Measurements from ENCODE around the gene MYH14.

Gene MYH14

GRCh38 chr19:50290775-50291174 lies 87.4 kb downstream of the MYH14 start:
- H3K27ac ChIP-seq: no peak overlapping the region
- TF ChIP-seq CTCF (conservative IDR thresholded peaks at IDR 0.05): no peak
- TF ChIP-seq ZFX (IDR thresholded peaks at IDR 0.05): no peak

- no peak overlapping the region for H3K27ac ChIP-seq
Measured at GRCh38 chr19:50292216-50292827, 88.9 kb downstream of the MYH14 start.

GRCh38 chr19:50293263-50294004 lies 90.0 kb downstream of the MYH14 start:
- TF ChIP-seq CTCF (conservative IDR thresholded peaks at IDR 0.05) (no peak), ZFX (IDR thresholded peaks at IDR 0.05) (no peak)
- H3K27ac ChIP-seq: no peak overlapping the region

More at GRCh38 chr19:50292216-50292827, 88.9 kb downstream of the MYH14 start:
- TF ChIP-seq ZFX (IDR thresholded peaks at IDR 0.05) (no peak), CTCF (conservative IDR thresholded peaks at IDR 0.05) (no peak)

- no peak for TF ChIP-seq CTCF (conservative IDR thresholded peaks at IDR 0.05)
- no peak for TF ChIP-seq ZFX (IDR thresholded peaks at IDR 0.05)
- no peak overlapping the region for H3K27ac ChIP-seq
Measured at GRCh38 chr19:50300051-50300450, 96.6 kb downstream of the MYH14 start.

DNA sequence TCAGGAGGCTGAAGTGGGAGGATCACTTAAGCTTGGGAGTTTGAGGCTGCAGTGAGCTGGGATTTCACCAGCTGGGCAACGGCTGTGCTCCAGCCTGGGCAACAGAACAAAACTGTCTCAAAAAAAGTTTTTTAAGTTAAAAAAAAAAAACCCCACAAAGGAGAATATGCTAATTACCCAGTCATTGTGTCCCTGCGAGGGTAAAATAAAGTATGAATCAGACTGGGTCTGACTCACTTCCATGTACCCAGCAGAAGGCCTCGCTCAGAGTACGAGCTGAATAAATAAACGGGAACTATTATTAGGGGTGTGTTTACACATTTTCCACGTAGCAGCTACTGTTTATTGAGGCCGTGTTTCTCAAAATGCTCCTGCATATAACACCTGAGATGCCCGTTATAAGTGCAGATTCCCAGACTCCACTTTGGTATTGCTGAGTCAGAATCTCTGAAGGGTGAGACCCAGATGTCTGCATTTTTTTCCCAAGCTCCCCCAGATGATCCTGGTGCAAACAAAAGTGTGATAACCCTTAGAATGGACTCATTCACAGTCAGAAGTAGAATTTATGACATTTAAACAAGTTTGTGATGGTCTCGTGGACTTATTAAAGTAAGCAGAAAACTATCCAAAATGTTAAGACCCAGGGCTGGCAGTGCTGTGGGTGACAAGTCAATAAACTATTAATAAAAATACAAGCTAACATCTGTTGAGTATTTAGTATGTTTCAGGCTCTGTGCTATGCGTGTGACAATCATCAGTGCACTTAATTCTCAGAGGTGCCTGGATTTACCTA lies 97.6 kb downstream of the MYH14 start:
- TF ChIP-seq ZFX (IDR thresholded peaks at IDR 0.05) (no peak), CTCF (conservative IDR thresholded peaks at IDR 0.05) (no peak)
- no peak overlapping the region for H3K27ac ChIP-seq

GRCh38 chr19:50301607-50301971 lies 98.2 kb downstream of the MYH14 start:
- H3K27ac ChIP-seq: no peak overlapping the region

More at GRCh38 chr19:50301607-50301971, 98.2 kb downstream of the MYH14 start:
- TF ChIP-seq ZFX (IDR thresholded peaks at IDR 0.05): no peak
- no peak for TF ChIP-seq CTCF (conservative IDR thresholded peaks at IDR 0.05)
